HG02763 (cell line): ENCODE data around the gene MRFAP1.
"Not testable (repeated sequence)": the region's sequence is repeated elsewhere in the genome, so short reads cannot be mapped to it uniquely, and the experiment has no call there.

Experiments used
- ATAC-seq: cut with Tn5 transposase; IDR thresholded peaks from one replicate; pipeline ENCODE4 v1.9.1; 2021; ENCODE audit warnings: mild to moderate bottlenecking, moderate library complexity; ENCODE audit not compliant: unreplicated experiment

The MRFAP1 gene

DNA sequence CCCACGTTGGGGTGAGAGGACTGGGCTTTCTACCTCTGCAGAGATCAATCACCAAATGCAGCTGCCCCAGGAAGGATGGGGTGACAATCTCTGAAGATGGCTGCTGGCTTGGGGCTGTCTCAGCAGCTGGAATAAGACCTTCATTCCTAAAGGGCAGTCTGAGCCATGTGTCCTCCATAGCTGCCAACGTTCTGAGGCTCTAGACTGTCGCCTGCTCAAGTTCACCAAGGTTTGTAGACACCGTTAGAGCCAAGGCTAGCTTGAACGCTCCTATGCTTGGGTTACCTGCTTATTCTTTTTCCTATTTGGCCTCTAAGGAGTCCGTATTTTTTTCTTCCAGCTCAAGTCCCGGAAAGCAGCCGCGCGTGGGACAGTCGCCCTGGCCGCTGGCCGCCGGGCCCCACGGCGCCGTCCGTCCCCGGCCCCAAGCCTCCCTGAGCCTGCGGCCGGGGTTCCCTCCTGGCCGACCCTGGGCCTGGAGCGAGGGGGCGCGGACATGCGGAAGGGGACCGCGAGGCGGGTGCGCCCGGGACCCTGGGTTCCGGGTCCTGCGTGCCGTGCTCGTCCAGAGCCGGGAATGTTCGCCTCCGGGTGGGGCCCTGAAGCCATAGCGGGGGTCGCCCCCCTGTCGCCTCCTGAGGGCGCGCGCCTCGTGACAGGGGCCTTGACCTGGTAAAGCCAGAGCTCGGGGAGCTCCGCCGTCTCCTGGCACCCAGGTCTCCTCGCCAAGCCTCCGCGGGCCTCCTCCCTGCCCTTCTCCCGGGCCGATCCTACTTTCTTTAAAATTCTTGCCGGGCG is 23.3 kb downstream of the MRFAP1 start:
- no peak for ATAC-seq

DNA sequence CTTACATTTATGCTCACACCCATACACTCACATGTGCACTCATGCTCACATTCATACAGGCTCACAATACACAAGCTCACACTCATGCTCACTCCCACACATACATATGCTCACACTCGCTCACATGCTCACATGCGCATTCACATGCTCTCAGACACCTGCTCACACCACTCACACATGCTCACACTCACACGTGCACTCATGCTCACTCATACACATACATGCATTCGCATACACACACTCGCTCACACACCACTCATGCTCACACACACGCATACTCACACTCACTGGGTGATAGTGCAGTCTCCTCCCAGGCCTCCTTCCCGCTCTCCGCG is 24.8 kb downstream of the MRFAP1 start:
- no peak for ATAC-seq

DNA sequence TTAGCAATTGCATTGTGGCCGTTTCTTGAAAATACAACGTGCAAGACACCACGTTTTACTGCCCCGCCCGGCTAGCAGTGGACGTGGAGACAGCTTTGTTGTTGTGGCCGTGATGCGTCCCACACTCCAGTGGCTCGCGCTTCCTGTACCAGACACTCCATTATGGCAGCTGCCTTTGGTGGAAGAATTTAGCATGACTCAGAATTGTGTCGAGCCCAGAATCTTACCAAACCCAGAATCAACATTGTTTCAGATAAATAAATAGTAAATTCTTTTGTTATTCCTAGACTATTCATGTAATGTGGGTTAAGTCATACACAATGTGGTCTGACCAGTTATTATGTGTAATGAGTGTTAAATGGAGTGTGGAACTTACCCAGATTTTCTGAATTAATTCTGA is 27.9 kb downstream of the MRFAP1 start:
- ATAC-seq: no peak

DNA sequence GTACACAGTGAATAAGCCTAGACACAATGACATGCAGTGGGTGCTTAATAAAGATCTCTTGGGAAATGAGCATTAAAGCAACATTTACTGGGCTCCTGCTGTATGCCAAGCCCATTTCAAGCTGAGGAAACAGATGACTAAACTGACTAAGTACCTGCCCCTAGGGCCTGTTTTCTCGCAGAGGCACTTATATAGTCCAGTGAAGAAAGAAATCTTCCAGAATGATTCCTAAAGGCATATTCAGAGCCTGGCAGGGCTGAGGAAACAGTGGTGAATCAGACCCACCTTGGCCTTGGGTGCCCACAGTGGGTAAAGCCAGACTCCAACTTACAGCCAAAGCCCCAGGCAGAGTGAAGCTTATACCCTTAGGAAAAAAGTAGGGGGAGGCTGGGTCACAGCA is 31.2 kb downstream of the MRFAP1 start:
- ATAC-seq: no peak

DNA sequence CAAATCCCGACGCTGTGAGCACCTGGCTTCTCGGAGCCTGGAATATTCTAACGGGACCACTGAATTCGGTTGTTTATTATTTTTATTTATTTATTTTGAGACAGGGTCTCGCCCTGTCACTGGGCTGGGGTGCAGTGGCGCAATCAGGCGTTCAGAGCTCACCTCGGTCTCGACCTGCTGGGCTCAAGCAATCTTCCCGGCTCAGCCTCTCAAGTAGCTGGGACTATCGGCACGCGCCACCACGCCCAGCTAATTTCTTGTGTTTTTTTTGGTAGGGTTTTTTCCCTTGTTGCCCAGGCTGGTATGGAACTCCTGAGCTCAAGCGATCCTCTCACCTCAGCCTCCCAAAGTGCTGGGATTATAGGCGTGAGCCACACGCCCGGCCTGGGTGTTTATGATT is 31.6 kb downstream of the MRFAP1 start:
- ATAC-seq: no peak

GRCh38 chr4:6672541-6673190 is 32.2 kb downstream of the MRFAP1 start:
- not testable (repeated sequence) for ATAC-seq

GRCh38 chr4:6673191-6673659 is 32.7 kb downstream of the MRFAP1 start:
- not testable (repeated sequence) for ATAC-seq

DNA sequence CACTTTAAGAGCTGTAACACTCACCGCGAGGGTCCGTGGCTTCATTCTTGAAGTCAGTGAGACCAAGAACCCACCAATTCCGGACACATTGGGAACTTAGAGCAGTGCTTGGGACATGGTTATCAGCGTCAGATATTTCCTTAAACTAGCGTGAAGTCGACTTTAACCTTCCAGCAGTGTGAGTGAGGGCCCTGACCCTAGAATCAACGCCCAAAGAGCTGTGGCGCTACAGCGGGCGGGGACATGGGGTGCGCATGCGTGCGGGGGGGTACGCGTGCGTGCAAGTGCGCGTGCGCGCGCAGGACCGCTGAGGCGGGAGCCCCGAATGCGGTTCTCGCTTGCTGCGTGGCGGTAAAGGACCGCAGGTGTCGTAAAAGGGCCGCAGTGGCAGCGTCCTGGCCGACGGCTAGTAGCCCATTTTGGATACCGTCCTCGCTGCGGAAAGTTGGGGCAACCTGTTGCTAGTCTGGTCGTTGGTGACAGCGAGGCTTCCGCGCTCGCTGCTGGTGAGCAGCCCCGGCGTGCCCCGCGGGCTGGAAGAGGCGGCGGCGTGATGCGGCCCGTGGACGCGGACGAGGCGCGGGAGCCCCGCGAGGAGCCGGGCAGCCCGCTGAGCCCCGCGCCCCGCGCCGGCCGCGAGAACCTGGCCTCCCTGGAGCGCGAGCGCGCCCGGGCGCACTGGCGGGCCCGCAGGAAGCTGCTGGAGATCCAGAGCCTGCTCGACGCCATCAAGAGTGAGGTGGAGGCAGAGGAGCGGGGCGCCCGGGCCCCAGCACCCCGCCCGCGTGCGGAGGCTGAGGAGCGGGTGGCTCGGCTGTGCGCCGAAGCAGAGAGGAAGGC is 33.4 kb downstream of the MRFAP1 start:
- peak; percentile 75 for ATAC-seq

DNA sequence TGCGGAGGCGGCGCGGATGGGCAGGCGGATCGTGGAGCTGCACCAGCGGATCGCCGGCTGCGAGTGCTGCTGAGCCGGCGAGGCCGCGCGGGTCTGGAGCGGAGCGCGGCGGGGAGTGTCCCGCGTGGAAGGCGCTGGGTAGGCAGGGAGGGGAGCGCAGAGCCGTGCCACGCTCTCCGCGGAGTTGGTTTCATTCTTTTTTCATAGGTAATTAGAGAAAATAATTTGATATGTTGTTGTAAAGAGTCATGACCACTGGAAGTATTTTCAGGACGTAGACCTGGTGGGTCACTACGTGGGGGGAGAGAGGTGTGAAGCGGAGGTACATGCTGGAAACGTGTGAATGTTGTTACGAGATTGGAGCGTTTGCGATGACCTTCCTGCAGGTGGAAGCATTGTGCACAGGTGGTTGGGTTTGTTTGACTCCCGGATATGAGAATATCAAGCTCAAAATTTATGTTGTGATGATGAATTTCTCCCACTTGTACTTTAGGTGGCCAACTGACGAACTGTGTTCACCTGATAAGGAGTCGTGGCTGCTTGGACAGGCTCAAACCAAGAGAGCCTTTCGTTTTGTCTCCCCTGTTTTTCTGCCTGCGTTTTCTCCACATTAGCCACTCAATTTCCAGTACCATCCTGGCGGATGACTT is 34.1 kb downstream of the MRFAP1 start:
- ATAC-seq: peak; percentile 31

GRCh38 chr4:6676722-6677558 is 36.5 kb downstream of the MRFAP1 start:
- no peak for ATAC-seq

- no peak for ATAC-seq
Measured at GRCh38 chr4:6680372-6681034, 40.0 kb downstream of the MRFAP1 start.

DNA sequence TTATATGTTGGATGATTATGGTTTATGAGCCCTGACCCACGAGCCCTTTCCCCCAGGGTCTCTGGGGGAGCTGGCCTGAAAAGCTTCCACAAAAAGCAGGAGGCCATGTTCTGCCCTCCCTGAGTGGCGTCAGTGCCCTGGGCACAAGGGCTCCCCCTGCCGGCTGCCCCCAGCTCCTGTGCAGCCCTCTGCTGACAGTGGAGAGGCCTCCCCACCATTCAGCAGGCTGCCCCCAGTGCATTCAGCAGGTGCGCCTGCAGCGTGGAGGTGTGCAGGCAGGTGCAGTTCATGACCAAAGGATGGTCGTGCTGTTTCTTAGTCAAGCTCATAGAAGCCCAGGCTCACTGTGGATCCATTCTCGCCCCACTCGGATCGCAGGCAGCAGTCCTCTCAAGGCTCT is 40.7 kb downstream of the MRFAP1 start:
- ATAC-seq: no peak

- no peak for ATAC-seq
Measured at GRCh38 chr4:6682862-6683590, 42.5 kb downstream of the MRFAP1 start.

DNA sequence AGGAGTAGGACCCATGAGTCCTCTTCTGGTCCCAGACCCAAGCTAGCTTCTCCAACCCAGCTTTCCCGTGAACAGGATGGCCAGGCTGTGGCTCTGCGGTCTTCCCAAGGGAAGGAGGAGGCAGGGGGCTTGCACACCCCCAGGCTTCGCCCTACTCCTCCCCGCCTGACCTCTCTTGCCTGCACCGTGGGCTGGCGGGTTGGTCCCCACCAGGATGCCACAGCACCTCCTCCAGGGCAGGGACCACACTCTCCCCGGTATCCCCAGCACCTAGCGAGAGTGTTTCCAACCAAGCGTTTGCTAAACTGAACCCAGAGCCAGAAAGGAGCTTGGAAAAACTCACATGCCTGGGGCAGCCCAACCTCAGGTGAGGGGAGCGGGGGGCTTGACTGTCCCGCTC is 44.2 kb downstream of the MRFAP1 start:
- no peak for ATAC-seq

DNA sequence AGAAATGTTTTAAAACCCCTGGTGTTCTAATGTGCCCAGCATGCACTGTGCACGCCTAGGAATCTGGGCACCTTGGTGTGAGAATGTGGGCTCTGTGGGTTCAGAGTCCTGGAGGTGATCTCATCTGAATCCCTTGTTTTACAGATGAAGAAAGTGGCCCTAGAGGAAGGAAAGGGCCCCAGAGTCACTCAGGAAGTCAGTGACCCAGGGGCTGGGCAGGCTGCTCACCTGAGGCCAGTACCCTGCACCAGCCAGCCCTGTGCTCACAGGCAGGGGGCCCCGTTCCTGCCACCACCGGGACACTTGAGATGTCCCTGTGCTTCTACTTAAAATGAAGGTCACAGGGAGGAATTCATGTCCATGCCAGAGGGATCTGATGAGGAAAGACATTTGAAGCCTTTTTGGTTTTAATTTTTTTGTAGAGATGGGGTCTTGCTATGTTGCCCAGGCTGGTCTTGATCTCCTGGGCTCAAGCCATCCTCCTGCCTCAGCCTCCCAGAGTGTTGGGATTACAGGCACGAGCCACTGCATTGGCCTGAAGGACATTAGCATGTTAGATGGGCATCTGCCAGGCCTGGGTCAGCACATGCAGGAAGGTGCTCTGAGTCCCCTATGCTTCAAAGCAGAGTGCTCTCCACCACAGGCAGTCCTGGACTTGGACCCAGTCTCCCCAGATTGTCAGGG is 45.8 kb downstream of the MRFAP1 start:
- ATAC-seq: no peak

- ATAC-seq: no peak
Measured at GRCh38 chr4:6687947-6688878, 47.7 kb downstream of the MRFAP1 start.

DNA sequence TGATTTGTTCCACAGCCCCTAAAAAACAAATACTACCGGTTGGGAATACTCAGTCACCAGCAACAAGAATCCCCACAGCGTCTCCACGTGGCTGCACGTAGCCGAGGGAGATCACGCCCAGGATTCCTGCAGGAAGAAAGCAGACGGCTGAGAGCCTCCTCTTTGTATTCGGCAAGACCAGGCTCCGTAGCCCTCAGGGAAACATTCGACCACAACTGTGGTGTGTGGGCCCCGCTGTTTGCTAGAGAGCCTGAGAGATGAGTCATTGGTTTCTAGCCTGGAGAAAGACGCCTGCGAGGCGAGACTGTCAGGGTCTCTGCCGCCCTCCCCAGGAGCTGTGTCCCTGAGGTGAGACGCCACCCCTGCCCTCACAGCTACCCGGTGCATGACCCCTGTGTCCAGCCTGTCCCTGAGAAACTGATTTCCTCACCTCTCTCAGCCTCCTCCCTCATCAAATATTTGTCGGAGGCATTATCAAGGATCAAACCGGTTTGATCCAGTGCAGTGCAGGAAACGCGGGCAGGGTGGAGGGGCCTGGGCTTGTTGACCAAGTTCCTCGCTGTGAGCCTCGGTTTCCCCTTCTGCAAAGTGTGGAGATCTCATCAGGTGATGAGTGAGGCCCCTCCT is 48.5 kb downstream of the MRFAP1 start:
- ATAC-seq: peak; percentile 78
